ENCODE measurements around the gene CSRNP2. TPM values are rescaled to one million over a fixed set of nuclear protein-coding genes. Genes with fewer than 3 reads are reported as not detected.
A peak's percentile ranks its signal among the peaks of the same experiment; 100 is the strongest.
"Not testable (repeated sequence)": the region's sequence is repeated elsewhere in the genome, so short reads cannot be mapped to it uniquely, and the experiment has no call there.

CSRNP2 gene
- polyA plus RNA-seq, 3 donors, result 5.3 to 13.4 (median 13.4) TPM

GRCh38 chr12:51036279-51036678 lies 47.1 kb downstream of the CSRNP2 start:
- H3K27ac ChIP-seq (ENCODE audit: low read depth, low read length), result no peak overlapping the region
- WGBS, 3 donors, result 52 to 79% (median 78%) methylated on average over 3 of the region's 3 CpGs

GRCh38 chr12:51033457-51034089 lies 49.8 kb downstream of the CSRNP2 start:
- 92 to 97% (median 95%) methylated on average over 4 of the region's 4 CpGs for WGBS, 3 donors
- no peak overlapping the region for H3K27ac ChIP-seq (ENCODE audit: low read depth, low read length)

- WGBS, 3 donors, result 65 to 89% (median 84%) methylated on average over 2 of the region's 2 CpGs
- H3K27ac ChIP-seq (ENCODE audit: low read depth, low read length), result no peak overlapping the region
Measured at GRCh38 chr12:51033048-51033447, 50.3 kb downstream of the CSRNP2 start.

GRCh38 chr12:51028813-51029150 lies 54.6 kb downstream of the CSRNP2 start:
- H3K27ac ChIP-seq (ENCODE audit: low read depth, low read length), result no peak overlapping the region
- 44 to 62% (median 57%) methylated on average over 5 of the region's 5 CpGs for WGBS, 3 donors

GRCh38 chr12:51028126-51028812 lies 55.1 kb downstream of the CSRNP2 start:
- 20 to 25% (median 21%) methylated on average over 9 of the region's 9 CpGs for WGBS, 3 donors

GRCh38 chr12:51027342-51027835 lies 56.0 kb downstream of the CSRNP2 start:
- WGBS, 3 donors, result 90 to 92% (median 92%) methylated on average over 15 of the region's 15 CpGs
- no peak overlapping the region for H3K27ac ChIP-seq (ENCODE audit: low read depth, low read length)

More at GRCh38 chr12:51028126-51028812, 55.1 kb downstream of the CSRNP2 start:
- H3K27ac ChIP-seq (ENCODE audit: low read depth, low read length), result no peak overlapping the region

- H3K27ac ChIP-seq (ENCODE audit: low read depth, low read length), result no peak within 1 kb of the TSS
- WGBS, 3 donors, result 0 to 1% (median 1%) methylated on average over 71 to 74 of the region's 74 CpGs
Measured at GRCh38 chr12:51025836-51026638, 57.4 kb downstream of the CSRNP2 start, which contains the start of gene SLC11A2. TSS of gene SLC11A2 (minus strand) at chr12:51026384. CDS start at chr12:51010728, 15,656 bp downstream.

GRCh38 chr12:51025338-51025835 lies 58.0 kb downstream of the CSRNP2 start:
- no peak overlapping the region for H3K27ac ChIP-seq (ENCODE audit: low read depth, low read length)
- 3 to 13% (median 9%) methylated on average over 9 of the region's 9 CpGs for WGBS, 3 donors

- peak overlapping the region; percentile 22 for H3K27ac ChIP-seq (ENCODE audit: low read depth, low read length)
- WGBS, 3 donors, result 36 to 74% (median 73%) methylated on average over 4 of the region's 4 CpGs
Measured at GRCh38 chr12:51023625-51024382, 59.6 kb downstream of the CSRNP2 start.

- 19 to 40% (median 29%) methylated on average over 1 of the region's 1 CpG for WGBS, 3 donors
- H3K27ac ChIP-seq (ENCODE audit: low read depth, low read length), result no peak overlapping the region
Measured at GRCh38 chr12:51021694-51022093, 61.7 kb downstream of the CSRNP2 start.

GRCh38 chr12:51020448-51021182 lies 62.8 kb downstream of the CSRNP2 start:
- no peak overlapping the region for H3K27ac ChIP-seq (ENCODE audit: low read depth, low read length)
- 70 to 86% (median 81%) methylated on average over 7 of the region's 7 CpGs for WGBS, 3 donors

GRCh38 chr12:51019927-51020326 lies 63.5 kb downstream of the CSRNP2 start:
- WGBS, 3 donors, result 79 to 86% (median 79%) methylated on average over 2 of the region's 2 CpGs
- no peak overlapping the region for H3K27ac ChIP-seq (ENCODE audit: low read depth, low read length)

GRCh38 chr12:51018956-51019355 lies 64.4 kb downstream of the CSRNP2 start:
- 83 to 94% (median 90%) methylated on average over 2 of the region's 2 CpGs for WGBS, 3 donors
- no peak overlapping the region for H3K27ac ChIP-seq (ENCODE audit: low read depth, low read length)

GRCh38 chr12:51017452-51017851 lies 65.9 kb downstream of the CSRNP2 start:
- no peak overlapping the region for H3K27ac ChIP-seq (ENCODE audit: low read depth, low read length)

- H3K27ac ChIP-seq (ENCODE audit: low read depth, low read length), result not testable (repeated sequence)
- WGBS, 3 donors, result 86 to 94% (median 93%) methylated on average over 9 of the region's 9 CpGs
Measured at GRCh38 chr12:51014467-51014866, 68.9 kb downstream of the CSRNP2 start.

GRCh38 chr12:51013441-51013840 lies 70.0 kb downstream of the CSRNP2 start:
- H3K27ac ChIP-seq (ENCODE audit: low read depth, low read length), result no peak overlapping the region
- 94 to 97% (median 95%) methylated on average over 7 of the region's 7 CpGs for WGBS, 3 donors

GRCh38 chr12:51012570-51013236 lies 70.7 kb downstream of the CSRNP2 start:
- 65 to 69% (median 68%) methylated on average over 5 of the region's 5 CpGs for WGBS, 3 donors
- no peak overlapping the region for H3K27ac ChIP-seq (ENCODE audit: low read depth, low read length)

Measured in adipose tissue (tissue), 3 donors.